HG03175 (cell line): Measurements from ENCODE around the gene SLCO3A1.

Experiments used
- ATAC-seq: cut with Tn5 transposase; IDR thresholded peaks from one replicate; pipeline ENCODE4 v1.9.1; 2021; ENCODE audit warnings: mild to moderate bottlenecking, moderate library complexity; ENCODE audit not compliant: unreplicated experiment

SLCO3A1 gene

GRCh38 chr15:91881569-91882297, 28.2 kb downstream of the SLCO3A1 start:
- no peak for ATAC-seq

DNA sequence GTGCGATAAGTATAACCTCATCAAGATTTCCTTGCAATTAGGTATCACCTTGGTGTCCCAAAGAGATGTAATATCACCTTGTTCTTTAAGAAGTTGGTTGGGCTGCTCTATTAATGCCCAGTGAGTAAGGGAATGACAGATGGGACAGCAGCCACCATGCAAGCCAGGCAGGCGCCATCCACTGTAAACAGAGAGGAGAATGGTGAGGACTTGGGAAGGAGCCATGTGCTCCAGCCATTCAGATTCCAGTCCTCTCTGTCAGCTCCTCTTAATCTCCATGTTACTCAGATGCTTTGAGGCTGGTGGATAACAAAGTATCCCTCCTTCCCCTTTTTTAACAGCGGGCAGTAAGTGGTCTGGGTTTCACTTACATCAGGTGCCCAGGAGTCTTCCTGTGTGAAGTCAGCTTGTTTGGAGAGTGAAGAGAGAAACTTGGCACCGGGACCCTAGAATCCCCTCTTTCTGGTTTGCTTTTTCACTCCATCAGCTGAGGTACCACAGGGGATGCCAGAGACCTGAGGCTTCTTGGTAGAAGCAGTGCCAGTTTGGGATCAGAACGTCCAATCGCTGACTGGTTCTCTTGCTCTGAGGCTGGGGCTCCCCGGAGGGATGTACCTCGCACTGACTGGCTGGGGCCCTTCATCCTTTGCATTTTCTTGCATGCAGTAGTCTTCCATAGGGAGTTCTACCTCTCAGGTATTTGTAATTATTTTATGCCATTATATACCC, 29.5 kb downstream of the SLCO3A1 start:
- ATAC-seq: no peak

GRCh38 chr15:91884606-91885005, 31.1 kb downstream of the SLCO3A1 start:
- no peak for ATAC-seq

DNA sequence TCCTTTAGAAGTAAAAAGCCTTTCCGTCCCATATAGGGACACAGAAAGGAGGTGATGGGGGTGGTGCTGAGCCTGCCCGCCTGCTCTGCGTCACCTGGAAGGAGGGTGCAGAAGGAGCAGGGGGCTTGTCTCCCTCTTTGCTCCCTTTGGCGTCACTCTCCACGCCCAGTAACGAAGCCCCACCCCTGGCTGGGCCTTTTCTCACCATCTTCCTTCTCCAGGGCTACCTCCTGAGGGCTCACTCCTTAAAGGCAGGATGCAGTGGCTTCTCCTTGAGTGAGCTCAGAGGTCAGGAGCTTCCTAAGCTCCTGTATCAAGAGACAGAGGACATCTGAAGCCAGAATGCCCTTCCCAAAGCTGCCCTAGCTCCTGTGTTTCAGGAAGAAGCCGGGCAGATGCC, 31.5 kb downstream of the SLCO3A1 start:
- no peak for ATAC-seq

GRCh38 chr15:91885714-91886270, 32.3 kb downstream of the SLCO3A1 start:
- no peak for ATAC-seq

DNA sequence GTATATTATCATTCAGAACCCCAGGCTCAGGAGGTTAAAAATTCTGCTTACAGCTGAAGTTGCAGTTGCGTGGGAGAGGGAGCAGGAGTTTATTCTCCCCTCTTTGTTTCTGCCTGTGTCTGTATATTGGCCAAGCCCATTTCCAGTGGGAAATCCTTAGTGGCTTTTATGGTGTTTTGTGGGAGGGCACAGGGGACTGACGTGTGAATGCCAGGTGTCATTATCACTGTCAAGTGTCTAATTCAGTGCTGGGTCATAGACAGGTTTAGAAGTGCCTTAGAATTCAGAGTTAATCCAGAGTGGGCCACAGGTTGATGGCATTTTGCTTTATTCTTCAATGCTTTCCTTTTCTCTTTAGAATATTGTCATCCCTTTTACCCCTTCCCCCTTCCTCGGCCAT, 33.4 kb downstream of the SLCO3A1 start:
- ATAC-seq: no peak

DNA sequence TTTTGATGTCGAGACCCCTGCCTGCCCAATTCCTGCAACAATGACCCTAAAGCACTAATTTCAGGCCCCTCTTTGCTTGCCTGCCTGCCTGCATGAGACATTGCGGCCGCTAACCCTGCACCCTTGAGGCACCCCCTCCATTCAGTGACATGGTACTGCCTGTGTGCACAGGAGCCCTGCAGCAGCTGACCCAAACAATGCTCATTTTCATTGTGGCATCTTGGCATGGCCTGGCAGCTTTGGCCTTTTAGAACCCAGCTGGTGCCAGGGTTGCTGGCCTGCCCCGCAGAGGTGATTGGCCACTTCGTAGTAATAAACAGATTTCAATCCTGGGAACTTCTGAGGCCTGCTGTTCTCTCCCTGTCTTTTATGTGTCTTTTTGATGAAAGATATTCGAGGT, 33.8 kb downstream of the SLCO3A1 start:
- ATAC-seq: no peak

DNA sequence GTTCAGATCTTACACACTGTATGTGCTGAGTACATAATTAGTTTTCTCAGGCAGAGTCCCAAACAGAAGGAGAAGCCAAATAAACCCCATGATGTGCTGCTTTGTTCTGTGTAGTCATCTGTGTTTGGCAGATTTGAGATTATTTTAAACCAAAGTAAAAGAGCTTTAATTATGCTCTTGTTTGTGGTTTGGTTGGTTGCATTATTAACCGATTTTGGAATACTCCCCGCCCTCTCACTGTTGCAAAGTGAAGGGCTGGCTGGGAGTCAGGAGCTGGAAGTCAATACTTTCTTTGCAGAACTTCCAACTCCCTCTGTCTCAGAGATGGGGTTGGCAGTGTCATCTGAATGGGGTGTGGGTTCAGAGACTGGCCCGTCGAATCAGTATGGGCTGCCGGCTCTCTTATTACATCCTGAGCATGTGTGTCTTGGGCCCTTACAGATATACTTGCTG, 34.4 kb downstream of the SLCO3A1 start:
- ATAC-seq: no peak

GRCh38 chr15:91889111-91889815, 35.8 kb downstream of the SLCO3A1 start:
- no peak for ATAC-seq

DNA sequence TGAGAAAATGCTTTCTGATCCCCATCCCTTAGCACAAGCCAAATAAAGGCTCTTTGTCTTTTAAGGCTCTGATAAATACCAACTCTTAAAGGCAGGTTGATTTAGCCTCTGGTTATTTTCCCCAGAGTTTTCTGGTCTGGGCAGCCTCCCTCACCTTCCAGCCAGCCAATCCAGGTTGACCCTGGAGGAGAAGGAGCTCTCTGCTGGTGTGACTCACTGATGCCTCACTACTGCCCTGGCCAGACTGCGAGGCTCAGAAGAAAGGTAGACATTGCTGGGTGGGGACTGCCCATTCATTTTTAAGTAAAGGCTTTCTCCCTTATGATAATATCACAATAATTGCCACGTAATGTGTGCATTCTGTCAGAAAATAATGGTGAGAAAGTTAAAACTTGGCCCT, 37.1 kb downstream of the SLCO3A1 start:
- no peak for ATAC-seq

GRCh38 chr15:91891101-91891500, 37.6 kb downstream of the SLCO3A1 start:
- ATAC-seq: no peak

GRCh38 chr15:91891788-91892345, 38.4 kb downstream of the SLCO3A1 start:
- no peak for ATAC-seq

- no peak for ATAC-seq
These were observed 38.9 kb downstream of the SLCO3A1 start for GRCh38 chr15:91892436-91892835.

- no peak for ATAC-seq
These were observed 41.1 kb downstream of the SLCO3A1 start for GRCh38 chr15:91894606-91895005.

- no peak for ATAC-seq
These were observed 41.5 kb downstream of the SLCO3A1 start for GRCh38 chr15:91895051-91895450.

- no peak for ATAC-seq
These were observed 43.0 kb downstream of the SLCO3A1 start for GRCh38 chr15:91896341-91897055.

- no peak for ATAC-seq
These were observed 44.3 kb downstream of the SLCO3A1 start for GRCh38 chr15:91897585-91898372.

DNA sequence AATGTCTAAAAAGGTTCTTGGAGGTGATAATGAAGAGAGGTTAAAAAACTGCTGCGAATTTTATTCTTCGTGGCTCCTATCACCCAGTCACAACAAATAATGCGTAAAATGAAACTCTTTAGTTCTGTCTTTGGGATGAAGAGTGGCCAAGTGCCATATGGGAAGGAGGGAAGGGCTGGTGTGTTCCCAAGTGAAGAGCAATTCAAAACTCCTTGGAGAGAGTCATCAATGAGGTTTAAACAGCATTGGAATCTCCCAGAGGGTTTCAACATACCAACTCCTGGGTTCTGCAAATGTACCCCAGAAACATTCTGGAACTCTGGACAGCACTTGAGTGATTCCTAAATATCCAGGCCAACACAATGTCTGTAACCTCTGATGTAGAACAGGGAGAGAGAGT, 45.3 kb downstream of the SLCO3A1 start:
- no peak for ATAC-seq

DNA sequence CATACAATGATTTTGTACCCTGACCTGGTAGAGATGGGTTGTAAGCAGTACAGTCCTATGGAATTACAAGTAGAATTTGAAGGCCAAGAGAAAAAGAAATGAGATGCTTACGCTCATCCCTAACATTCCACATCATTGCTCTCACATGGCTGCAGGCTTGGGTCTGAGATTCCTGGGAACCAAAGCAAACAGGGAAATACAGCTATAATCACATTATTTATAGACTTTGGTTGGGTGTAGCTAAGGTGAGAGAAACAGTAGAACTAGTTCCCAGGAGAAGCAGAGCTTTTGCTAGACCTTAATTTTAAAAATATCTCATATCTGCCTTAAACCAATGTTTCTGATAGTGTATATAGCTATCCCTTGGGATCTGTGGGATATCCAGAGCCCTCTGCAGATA, 51.4 kb downstream of the SLCO3A1 start:
- ATAC-seq: no peak

GRCh38 chr15:91908391-91908790, 54.9 kb downstream of the SLCO3A1 start:
- ATAC-seq: no peak
